Measurements from ENCODE around the gene APEH. TPM values are rescaled to one million over a fixed set of nuclear protein-coding genes. Genes with fewer than 3 reads are reported as not detected.

The APEH gene
- total and polyA plus RNA-seq, 12 donors: 36.5 to 166 (median 124) TPM

DNA sequence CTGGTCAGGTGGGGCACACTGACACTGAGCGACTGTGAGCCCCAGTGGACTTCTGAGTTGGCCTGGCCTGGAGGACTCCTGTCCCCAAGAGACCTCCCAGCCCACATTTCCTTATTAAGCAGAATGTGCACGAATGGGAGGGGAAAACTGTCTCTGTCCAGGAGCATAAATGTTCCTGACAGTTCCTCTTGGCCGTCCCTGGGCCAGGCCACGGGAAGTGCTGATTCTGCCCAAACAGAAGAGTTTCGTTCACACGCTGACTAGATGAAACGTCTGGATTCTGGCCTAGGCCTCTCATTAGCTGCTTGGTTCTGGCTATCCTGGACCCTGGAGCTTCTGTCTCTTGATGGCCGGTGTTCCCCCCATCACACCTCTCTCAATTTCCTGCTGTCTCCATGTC lies 29.5 kb upstream of the APEH start:
- no peak for DNase-seq
- TF ChIP-seq, protein P1, sequence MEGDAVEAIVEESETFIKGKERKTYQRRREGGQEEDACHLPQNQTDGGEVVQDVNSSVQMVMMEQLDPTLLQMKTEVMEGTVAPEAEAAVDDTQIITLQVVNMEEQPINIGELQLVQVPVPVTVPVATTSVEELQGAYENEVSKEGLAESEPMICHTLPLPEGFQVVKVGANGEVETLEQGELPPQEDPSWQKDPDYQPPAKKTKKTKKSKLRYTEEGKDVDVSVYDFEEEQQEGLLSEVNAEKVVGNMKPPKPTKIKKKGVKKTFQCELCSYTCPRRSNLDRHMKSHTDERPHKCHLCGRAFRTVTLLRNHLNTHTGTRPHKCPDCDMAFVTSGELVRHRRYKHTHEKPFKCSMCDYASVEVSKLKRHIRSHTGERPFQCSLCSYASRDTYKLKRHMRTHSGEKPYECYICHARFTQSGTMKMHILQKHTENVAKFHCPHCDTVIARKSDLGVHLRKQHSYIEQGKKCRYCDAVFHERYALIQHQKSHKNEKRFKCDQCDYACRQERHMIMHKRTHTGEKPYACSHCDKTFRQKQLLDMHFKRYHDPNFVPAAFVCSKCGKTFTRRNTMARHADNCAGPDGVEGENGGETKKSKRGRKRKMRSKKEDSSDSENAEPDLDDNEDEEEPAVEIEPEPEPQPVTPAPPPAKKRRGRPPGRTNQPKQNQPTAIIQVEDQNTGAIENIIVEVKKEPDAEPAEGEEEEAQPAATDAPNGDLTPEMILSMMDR (IDR thresholded peaks at IDR 0.05): no peak
- TF ChIP-seq POLR2A (IDR thresholded peaks at IDR 0.05): no peak

DNA sequence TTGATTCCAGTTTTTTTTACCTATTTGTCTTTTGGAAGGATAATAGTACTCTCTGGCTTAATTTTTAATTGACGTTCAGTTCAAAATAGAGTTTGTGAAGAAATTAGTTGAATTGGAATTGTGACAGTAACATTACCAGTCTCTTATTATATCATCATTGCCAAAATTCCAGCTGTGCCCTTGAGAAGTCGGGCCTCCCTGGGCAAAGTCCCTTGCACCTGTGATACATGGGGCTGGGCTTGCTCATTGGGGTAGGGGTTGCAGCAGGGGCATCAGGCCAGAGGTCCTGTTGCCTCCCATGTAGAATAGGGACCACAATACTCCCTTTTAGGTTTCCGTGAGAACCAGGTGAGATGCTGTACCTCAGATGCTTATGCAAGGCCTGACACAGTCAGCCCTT lies 27.9 kb upstream of the APEH start:
- no peak for TF ChIP-seq POLR2A (IDR thresholded peaks at IDR 0.05)
- TF ChIP-seq, protein P1 (IDR thresholded peaks at IDR 0.05): no peak
- DNase-seq: no peak
- Histone ChIP-seq H3K27me3 (no peaks in the 10 kb centered on the region), H3K9me3 (replicated peaks in 1 of 3) (no peaks in the 10 kb centered on the region), H3K36me3 (replicated peaks in 1 of 2) (no peaks in the 10 kb centered on the region), H3K4me3 (no peak overlapping the region), H3K4me1 (replicated peaks in 1 of 2) (no peaks in the 10 kb centered on the region), H3K27ac (no peak overlapping the region)
- WGBS, 4 donors: 64 to 74% (median 73%) methylated on average over 3 of the region's 3 CpGs
- intact Hi-C loops (cut with DNase I): no loop called here

More for the DNA sequence above, 29.5 kb upstream of the APEH start:
- intact Hi-C loops (cut with DNase I): no loop called here
- H3K36me3 ChIP-seq (replicated peaks in 1 of 2): no peaks in the 10 kb centered on the region
- H3K4me3 ChIP-seq: no peak overlapping the region
- no peaks in the 10 kb centered on the region for H3K4me1 ChIP-seq (replicated peaks in 1 of 2)
- WGBS, 4 donors: 77 to 97% (median 88%) methylated on average over 7 to 8 of the region's 8 CpGs
- no peaks in the 10 kb centered on the region for H3K9me3 ChIP-seq (replicated peaks in 1 of 3)
- no peak overlapping the region for H3K27ac ChIP-seq
- no peaks in the 10 kb centered on the region for H3K27me3 ChIP-seq

DNA sequence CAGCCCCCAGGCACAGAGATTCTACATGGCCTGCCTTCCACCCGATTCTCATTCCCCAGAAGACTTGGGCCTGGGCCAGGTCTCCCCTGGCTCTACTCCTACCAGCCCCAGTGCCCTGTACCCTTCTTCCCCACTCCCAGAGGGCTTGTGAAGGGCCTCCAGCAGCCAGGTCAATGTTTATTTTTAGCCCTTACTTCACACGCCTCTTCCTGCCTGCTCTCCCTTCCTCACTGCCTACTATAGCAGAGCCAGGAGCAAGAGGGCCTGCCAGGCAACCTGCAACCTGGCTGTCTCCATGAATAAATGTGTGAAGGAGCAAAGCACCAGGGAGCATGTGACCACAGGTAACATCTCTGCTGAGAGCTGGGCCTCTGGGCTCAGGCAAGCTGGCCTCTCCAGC lies 26.4 kb upstream of the APEH start:
- Histone ChIP-seq H3K36me3 (replicated peaks in 1 of 2) (no peaks in the 10 kb centered on the region), H3K9me3 (replicated peaks in 1 of 3) (no peaks in the 10 kb centered on the region), H3K27me3 (no peaks in the 10 kb centered on the region), H3K4me3 (no peak overlapping the region), H3K4me1 (replicated peaks in 1 of 2) (no peaks in the 10 kb centered on the region), H3K27ac (peak overlapping the region in 1 of 5 donors; percentile 26)
- intact Hi-C loops (cut with DNase I): no loop called here
- WGBS, 4 donors: 60 to 92% (median 75%) methylated on average over 2 of the region's 2 CpGs
- no peak for DNase-seq
- TF ChIP-seq, protein P1 (IDR thresholded peaks at IDR 0.05): no peak
- TF ChIP-seq POLR2A (IDR thresholded peaks at IDR 0.05): no peak

DNA sequence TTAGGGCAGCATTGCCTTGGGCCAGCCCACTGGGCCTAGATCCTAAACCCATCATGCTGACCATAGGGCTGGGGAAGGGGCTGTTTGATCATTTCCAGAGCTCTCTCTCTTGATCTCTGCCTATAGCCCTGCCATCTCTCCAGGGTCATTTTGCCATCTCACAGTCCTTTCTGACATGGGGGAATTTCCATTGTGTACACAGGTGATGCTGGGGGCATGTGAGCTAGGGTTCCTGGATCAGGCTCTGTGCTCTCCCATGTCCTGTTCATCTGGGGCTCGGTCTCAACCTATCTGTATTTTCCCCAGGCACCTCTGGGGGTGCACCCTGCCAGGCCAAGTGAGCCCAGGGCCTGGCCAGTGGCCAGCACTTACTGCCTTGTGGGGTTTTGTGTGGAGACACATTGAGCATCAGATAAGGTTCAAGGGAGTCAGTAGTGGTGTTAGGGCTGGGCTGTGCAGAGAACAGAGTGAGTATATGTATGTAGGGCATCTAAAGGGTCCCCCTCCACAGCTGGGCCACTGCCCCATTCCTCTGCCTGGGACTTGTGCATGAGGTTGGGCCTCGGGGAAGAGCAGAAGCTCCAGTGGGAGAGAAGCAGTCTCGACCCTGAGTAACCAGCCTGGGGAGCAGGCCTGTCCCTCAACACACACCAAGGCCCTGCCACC lies 25.7 kb upstream of the APEH start:
- Histone ChIP-seq H3K36me3 (replicated peaks in 1 of 2) (no peaks in the 10 kb centered on the region), H3K27me3 (no peaks in the 10 kb centered on the region), H3K4me3 (no peak overlapping the region), H3K27ac (peak overlapping the region in 1 of 5 donors; percentile 26), H3K9me3 (replicated peaks in 1 of 3) (no peaks in the 10 kb centered on the region), H3K4me1 (replicated peaks in 1 of 2) (no peaks in the 10 kb centered on the region)
- no peak for DNase-seq
- TF ChIP-seq, protein P1 (IDR thresholded peaks at IDR 0.05): no peak
- no peak for TF ChIP-seq POLR2A (IDR thresholded peaks at IDR 0.05)
- intact Hi-C loops (cut with DNase I): no loop called here
- 80 to 90% (median 86%) methylated on average over 2 to 3 of the region's 3 CpGs for WGBS, 4 donors

Measured in adrenal gland (tissue), 12 donors.